Stimulated activated naive CD8-positive, alpha-beta T cell treated with anti-CD3 and anti-CD28 coated beads, Interleukin-15, Interleukin-2, amounts not matched to agents 100 ng/mL and 50 ng/mL, for 24 hours (primary cell): Measurements from ENCODE around the gene FKBP2.
A peak's percentile ranks its signal among the peaks of the same experiment; 100 is the strongest.
"Not testable (repeated sequence)": the region's sequence is repeated elsewhere in the genome, so short reads cannot be mapped to it uniquely, and the experiment has no call there.

Experiments
- H3K27ac Mint-ChIP-seq: one replicate; pipeline ENCODE4 v1.8.0; 2021; ENCODE audit warnings: mild to moderate bottlenecking, mixed read lengths
- H3K27me3 Mint-ChIP-seq: one replicate; pipeline ENCODE4 v1.8.0; 2021; ENCODE audit warnings: mixed read lengths
- H3K36me3 Mint-ChIP-seq: one replicate; pipeline ENCODE4 v1.8.0; 2021; ENCODE audit warnings: low read depth, mixed read lengths
- H3K4me1 Mint-ChIP-seq: one replicate; pipeline ENCODE4 v1.8.0; 2021; ENCODE audit warnings: low read depth, mixed read lengths
- H3K4me3 Mint-ChIP-seq: one replicate; pipeline ENCODE4 v1.8.0; 2021; ENCODE audit warnings: mild to moderate bottlenecking, mixed read lengths
- H3K9me3 Mint-ChIP-seq: one replicate; pipeline ENCODE4 v1.8.0; 2021; ENCODE audit warnings: mixed read lengths

Gene FKBP2

GRCh38 chr11:64235437-64236161, 5.3 kb upstream of the FKBP2 start:
- no peaks in the 10 kb centered on the region for H3K9me3 Mint-ChIP-seq
- H3K4me1 Mint-ChIP-seq, result peaks cover 44% of the 10 kb centered on the region
- peak overlapping the region; percentile 87 for H3K4me3 Mint-ChIP-seq
- no peaks in the 10 kb centered on the region for H3K36me3 Mint-ChIP-seq
- H3K27ac Mint-ChIP-seq, result peak overlapping the region; percentile 84
- no peaks in the 10 kb centered on the region for H3K27me3 Mint-ChIP-seq

GRCh38 chr11:64237484-64237951, 3.4 kb upstream of the FKBP2 start:
- Mint-ChIP-seq H3K4me1 (peaks cover 32% of the 10 kb centered on the region), H3K36me3 (no peaks in the 10 kb centered on the region), H3K27ac (no peak overlapping the region), H3K4me3 (no peak overlapping the region), H3K9me3 (no peaks in the 10 kb centered on the region), H3K27me3 (no peaks in the 10 kb centered on the region)

DNA sequence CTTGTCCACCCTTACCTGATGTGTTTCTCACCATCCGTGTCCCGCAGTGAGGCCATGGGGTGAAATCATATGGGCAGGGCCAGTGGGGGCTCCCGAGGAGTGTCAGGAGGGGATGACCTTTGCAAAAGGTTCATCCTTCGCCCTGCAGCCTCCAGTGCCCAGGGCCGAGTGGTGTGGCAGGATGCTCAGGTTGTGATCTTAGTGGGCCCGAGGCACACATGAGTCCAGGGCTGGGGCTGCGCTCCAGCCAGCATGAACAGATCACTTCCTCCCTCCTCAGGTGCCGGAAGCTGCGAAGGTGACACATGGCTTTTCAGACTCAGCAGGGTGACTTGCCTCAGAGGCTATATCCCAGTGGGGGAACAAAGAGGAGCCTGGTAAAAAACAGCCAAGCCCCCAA, 2.8 kb upstream of the FKBP2 start:
- no peaks in the 10 kb centered on the region for H3K27me3 Mint-ChIP-seq
- H3K4me1 Mint-ChIP-seq, result peaks cover 33% of the 10 kb centered on the region
- H3K4me3 Mint-ChIP-seq, result no peak overlapping the region
- peak overlapping the region; percentile 41 for H3K27ac Mint-ChIP-seq
- peaks cover under 1% of the 10 kb centered on the region for H3K36me3 Mint-ChIP-seq
- H3K9me3 Mint-ChIP-seq, result no peaks in the 10 kb centered on the region

DNA sequence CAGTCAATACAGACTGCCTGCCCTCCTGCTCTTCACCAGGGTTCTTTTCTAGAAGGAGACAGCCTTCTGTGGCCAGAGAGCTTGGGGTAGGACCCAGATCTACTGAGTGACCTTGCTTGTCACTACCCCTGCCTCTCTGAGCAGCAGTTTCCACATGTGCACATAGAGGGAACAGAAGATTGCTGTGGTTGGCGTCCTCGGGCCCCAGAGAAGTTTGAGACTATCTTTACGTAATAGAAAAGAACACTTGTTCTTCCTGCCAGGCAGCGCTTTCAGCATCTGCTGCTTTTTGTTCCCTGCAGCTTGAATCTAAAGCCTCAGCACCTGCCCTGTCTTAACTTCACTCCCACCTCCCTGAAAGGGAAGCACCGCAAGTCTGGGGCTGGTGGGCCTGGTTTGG, 1.9 kb upstream of the FKBP2 start:
- Mint-ChIP-seq H3K4me3 (no peak overlapping the region), H3K9me3 (no peaks in the 10 kb centered on the region), H3K36me3 (peaks cover 10% of the 10 kb centered on the region), H3K27me3 (no peaks in the 10 kb centered on the region), H3K27ac (peak overlapping the region; percentile 58), H3K4me1 (peaks cover 38% of the 10 kb centered on the region)

DNA sequence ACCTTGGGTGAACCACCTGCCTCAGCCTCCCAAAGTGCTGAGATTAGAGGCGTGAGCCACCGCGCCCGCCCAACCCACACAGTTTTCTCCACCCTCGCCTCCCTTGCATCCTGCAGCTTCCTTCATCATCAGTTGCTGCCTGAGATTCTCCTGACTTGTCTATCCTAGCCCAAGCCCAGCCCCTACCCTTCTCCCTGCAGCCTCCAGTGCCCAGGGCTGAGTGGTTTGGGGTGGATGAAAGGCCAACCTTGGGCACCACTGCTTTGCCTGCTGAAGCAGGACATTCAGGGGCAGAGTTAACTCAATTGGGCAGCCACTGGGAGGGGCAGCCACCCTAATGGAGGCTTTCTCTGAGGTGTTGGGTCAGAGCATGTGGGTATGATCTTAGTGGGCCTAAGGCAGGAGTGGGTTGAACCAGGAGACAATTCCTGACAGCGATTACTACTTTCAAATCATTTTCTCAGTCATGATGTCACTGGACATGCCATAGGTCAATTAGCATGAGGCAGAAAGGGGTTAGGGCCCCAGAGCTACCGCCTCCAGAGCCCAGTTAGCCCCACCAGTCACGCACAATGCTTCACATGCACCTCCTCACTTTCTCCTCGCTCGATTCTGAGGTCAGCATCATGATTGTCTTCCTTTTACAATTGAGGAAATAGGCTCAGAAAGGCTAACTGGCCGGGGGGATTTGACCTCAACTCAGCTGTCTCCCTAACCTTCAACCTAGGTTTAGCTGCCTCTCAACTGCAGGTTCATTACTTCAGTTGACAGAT, 1.0 kb upstream of the FKBP2 start:
- no peaks in the 10 kb centered on the region for H3K9me3 Mint-ChIP-seq
- peak overlapping the region; percentile 97 for H3K27ac Mint-ChIP-seq
- H3K4me1 Mint-ChIP-seq, result peaks cover 41% of the 10 kb centered on the region
- H3K4me3 Mint-ChIP-seq, result peak overlapping the region; percentile 93
- H3K27me3 Mint-ChIP-seq, result no peaks in the 10 kb centered on the region
- peaks cover 13% of the 10 kb centered on the region for H3K36me3 Mint-ChIP-seq

DNA sequence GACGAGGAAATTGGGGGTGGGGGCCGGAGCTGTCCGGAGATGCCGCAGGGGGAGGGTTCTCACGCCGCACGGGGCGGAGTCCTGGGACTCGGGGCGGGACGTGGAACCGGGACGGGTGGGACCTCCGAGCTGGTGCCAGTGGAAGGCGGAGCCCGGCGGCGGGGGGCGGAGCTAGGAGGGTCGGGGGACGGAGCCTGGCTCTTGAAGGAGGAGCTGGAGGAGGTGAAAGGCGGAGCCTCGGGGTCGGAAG, 271 bp downstream of the FKBP2 start:
- H3K27ac Mint-ChIP-seq, result peak overlapping the region; percentile 97
- no peaks in the 10 kb centered on the region for H3K9me3 Mint-ChIP-seq
- peaks cover 34% of the 10 kb centered on the region for H3K4me1 Mint-ChIP-seq

GRCh38 chr11:64241491-64242374, 838 bp downstream of the FKBP2 start:
- Mint-ChIP-seq H3K27ac (peak overlapping the region; percentile 87), H3K4me1 (peaks cover 34% of the 10 kb centered on the region), H3K27me3 (no peaks in the 10 kb centered on the region), H3K36me3 (peaks cover 13% of the 10 kb centered on the region), H3K9me3 (no peaks in the 10 kb centered on the region), H3K4me3 (peak overlapping the region; percentile 93)

More for the DNA sequence above, 271 bp downstream of the FKBP2 start:
- Mint-ChIP-seq H3K36me3 (peaks cover 13% of the 10 kb centered on the region), H3K27me3 (no peaks in the 10 kb centered on the region), H3K4me3 (peak overlapping the region; percentile 93)

- Mint-ChIP-seq H3K27ac (peak overlapping the region; percentile 70), H3K36me3 (peaks cover 13% of the 10 kb centered on the region), H3K4me3 (peak overlapping the region; percentile 58), H3K27me3 (no peaks in the 10 kb centered on the region), H3K4me1 (peaks cover 40% of the 10 kb centered on the region), H3K9me3 (no peaks in the 10 kb centered on the region)
Observed at GRCh38 chr11:64243236-64243854, 2.5 kb downstream of the FKBP2 start.

- H3K27me3 Mint-ChIP-seq, result no peaks in the 10 kb centered on the region
- H3K4me1 Mint-ChIP-seq, result peaks cover 36% of the 10 kb centered on the region
- no peaks in the 10 kb centered on the region for H3K9me3 Mint-ChIP-seq
- H3K27ac Mint-ChIP-seq, result peak overlapping the region; percentile 16
- H3K36me3 Mint-ChIP-seq, result peaks cover 13% of the 10 kb centered on the region
- peak overlapping the region; percentile 58 for H3K4me3 Mint-ChIP-seq
Observed at GRCh38 chr11:64244107-64244506, 3.2 kb downstream of the FKBP2 start.

GRCh38 chr11:64244966-64245365, 4.1 kb downstream of the FKBP2 start:
- Mint-ChIP-seq H3K4me3 (peak overlapping the region; percentile 94), H3K27me3 (no peaks in the 10 kb centered on the region), H3K36me3 (peaks cover 13% of the 10 kb centered on the region), H3K27ac (peak overlapping the region; percentile 95), H3K9me3 (no peaks in the 10 kb centered on the region), H3K4me1 (peaks cover 32% of the 10 kb centered on the region)

- Mint-ChIP-seq H3K9me3 (no peaks in the 10 kb centered on the region), H3K36me3 (peaks cover 13% of the 10 kb centered on the region), H3K4me3 (peak overlapping the region; percentile 94), H3K4me1 (peaks cover 30% of the 10 kb centered on the region), H3K27me3 (no peaks in the 10 kb centered on the region), H3K27ac (peak overlapping the region; percentile 95)
Observed at GRCh38 chr11:64245401-64245796, 4.5 kb downstream of the FKBP2 start.

DNA sequence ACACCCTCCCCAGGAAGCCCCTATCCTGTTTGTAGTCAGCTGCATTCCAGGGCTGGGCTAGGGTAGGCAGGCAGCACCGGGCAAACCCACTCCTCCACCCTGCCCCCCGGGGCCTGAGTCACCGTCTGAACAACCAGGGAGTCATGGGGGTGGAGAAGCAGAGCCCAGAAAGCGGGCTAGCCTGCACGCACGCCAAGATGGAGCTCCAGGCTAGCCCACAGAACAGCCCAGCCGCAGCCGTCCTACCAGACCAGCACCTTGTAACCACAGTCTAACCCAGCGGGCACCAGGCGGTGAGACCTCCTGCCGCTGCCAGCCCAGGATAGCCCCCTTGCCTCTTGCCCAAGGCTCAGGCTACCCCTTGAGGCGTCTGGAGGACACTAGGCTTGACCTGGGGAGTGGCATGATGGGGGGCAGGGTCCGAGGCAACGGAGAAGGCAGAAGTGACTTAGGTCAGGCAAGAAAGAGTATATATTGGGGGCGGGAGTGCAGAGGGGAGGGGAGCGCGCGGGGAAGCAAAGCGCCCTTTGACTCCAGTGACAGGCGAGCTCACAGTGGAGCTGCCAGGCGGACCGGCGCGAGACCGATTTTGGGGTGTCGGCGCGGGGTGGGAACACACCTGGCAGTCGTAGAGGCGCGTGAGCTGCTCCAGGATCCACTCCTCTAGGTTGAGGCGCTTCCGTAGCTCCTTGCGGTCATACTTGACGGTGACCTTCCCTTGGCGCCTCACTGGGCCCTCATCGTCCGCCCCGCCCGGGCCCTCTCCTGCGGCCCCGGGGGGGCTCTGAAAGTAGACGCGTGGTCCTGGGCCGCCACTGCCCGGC, 5.1 kb downstream of the FKBP2 start:
- Mint-ChIP-seq H3K9me3 (no peaks in the 10 kb centered on the region), H3K27me3 (no peaks in the 10 kb centered on the region), H3K4me3 (peak overlapping the region; percentile 94), H3K27ac (peak overlapping the region; percentile 95), H3K4me1 (peaks cover 27% of the 10 kb centered on the region), H3K36me3 (peaks cover 13% of the 10 kb centered on the region)

- H3K9me3 Mint-ChIP-seq, H3K27me3 Mint-ChIP-seq: not testable (repeated sequence)
- H3K4me3 Mint-ChIP-seq, result peak overlapping the region; percentile 86
- peaks cover 27% of the 10 kb centered on the region for H3K4me1 Mint-ChIP-seq
- peaks cover 13% of the 10 kb centered on the region for H3K36me3 Mint-ChIP-seq
- H3K27ac Mint-ChIP-seq, result peak overlapping the region; percentile 65
Observed at GRCh38 chr11:64246621-64246870, 5.7 kb downstream of the FKBP2 start.
